Measurements from ENCODE around the gene EDN3. TPM values are rescaled to one million over a fixed set of nuclear protein-coding genes. Genes with fewer than 3 reads are reported as not detected.
"Not testable (repeated sequence)": the region's sequence is repeated elsewhere in the genome, so short reads cannot be mapped to it uniquely, and the experiment has no call there.

The EDN3 gene
- total RNA-seq, 1 experiment from 2014 or later = not detected

DNA sequence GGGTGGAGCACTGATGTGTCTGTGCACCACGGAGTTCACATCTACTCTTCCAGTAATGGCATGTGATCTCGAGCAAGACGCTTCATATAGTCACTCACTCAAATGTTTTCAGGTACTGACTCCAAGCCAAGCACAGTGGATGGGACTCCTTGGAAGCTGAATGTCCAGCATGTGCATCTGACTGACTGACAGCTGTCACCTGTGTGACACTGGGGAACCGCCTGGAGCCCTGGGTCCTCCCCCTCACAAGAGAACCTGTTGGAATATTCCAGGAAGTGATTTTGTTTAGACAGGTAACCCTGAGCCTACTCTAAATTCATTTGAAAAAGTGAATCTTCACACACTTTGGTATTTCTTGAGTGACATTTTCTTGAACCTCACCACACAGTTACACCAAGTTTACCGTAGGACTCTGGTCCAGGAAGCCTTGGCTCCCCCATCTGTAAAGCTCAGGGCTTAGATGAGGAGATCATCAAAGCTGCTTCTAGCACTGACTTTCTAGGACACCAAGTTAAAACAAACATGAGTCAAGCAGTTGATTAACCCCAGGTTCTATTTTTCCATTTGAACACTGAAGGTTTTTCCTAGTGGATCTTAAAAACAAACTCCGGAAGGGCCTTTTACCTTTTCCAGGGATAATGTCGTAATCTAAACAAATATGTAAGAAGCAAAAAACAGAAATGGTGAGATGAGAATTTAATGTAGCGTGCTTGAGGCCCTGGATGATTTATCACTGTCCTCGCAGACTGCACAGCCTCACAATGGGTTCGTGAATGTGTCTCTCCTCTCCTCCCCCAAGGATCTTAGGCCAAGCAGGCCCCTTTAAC lies 50.1 kb downstream of the EDN3 start:
- in situ Hi-C loops (cut with HindIII; ENCODE audit: low pct_unique_long_range_greater_than_20kb, low sequenced_read_pairs) = no loop called here
- DNase-seq (ENCODE audit: low read depth, low spot score) = no peak

DNA sequence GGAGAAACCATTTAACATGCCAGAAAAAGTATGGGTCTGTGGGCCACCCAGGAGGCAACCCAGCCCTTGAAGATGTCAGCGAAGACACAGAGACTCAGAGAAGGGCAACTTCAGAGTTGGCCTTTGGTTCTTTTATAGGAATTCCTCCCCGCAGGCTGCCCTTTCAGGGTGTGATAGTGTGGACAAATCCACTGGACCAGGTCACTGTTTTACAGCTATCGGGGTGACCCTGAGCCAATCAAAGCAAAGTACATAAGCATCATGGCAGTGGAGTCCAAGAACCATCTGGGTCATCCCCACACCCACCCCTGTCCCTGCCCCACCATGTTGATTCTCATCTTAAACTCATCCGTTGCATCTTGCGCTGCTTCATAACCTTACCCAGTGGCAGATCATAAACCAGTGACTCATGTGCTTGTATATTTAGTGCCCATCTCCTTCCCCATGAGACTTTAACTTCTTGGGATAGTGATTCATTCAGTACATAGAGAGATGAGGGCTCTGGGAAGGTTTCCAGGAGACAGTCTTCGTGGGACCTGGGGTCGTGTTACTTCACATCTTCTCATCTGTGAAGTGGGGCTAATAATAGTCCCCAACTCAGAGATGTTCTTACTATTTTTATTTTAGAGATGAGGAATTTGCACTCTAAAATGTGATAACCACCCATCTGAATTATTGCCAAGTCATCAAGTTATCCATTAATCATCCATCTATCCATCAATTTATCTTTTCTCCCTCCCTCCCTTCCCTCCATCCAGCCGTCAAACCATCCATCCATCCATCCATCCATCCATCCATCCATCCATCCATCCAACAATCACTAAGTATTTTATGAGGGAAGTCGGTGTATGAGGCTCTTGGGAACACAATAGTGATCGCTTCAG lies 51.0 kb downstream of the EDN3 start:
- in situ Hi-C loops (cut with HindIII; ENCODE audit: low pct_unique_long_range_greater_than_20kb, low sequenced_read_pairs) = no loop called here
- no peak for DNase-seq (ENCODE audit: low read depth, low spot score)

- DNase-seq (ENCODE audit: low read depth, low spot score) = no peak
- in situ Hi-C loops (cut with HindIII; ENCODE audit: low pct_unique_long_range_greater_than_20kb, low sequenced_read_pairs) = no loop called here
Measured at GRCh38 chr20:59352541-59352940, 52.1 kb downstream of the EDN3 start.

- in situ Hi-C loops (cut with HindIII; ENCODE audit: low pct_unique_long_range_greater_than_20kb, low sequenced_read_pairs) = no loop called here
- DNase-seq (ENCODE audit: low read depth, low spot score) = no peak
Measured at GRCh38 chr20:59352990-59353389, 52.6 kb downstream of the EDN3 start.

DNA sequence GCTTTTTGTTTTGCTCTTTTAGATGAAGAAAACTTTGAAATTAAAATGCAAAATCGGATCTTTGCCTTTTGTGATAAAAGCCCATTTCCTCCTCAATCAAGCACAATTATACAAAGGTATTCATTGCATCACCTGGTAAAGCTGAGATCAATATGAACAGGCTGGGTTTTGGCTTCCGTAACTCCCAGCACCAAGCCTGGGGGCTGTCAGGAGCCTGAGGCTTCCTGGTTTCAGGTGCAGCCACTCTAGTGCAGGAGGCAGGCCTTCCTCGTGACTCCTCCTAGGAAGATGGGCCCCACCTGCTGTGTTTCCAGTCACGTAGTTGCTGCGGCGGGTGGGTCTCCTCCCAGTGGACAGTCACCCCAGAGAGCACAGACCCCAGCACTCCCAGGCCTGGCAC lies 54.0 kb downstream of the EDN3 start:
- in situ Hi-C loops (cut with HindIII; ENCODE audit: low pct_unique_long_range_greater_than_20kb, low sequenced_read_pairs) = no loop called here
- DNase-seq (ENCODE audit: low read depth, low spot score) = no peak

DNA sequence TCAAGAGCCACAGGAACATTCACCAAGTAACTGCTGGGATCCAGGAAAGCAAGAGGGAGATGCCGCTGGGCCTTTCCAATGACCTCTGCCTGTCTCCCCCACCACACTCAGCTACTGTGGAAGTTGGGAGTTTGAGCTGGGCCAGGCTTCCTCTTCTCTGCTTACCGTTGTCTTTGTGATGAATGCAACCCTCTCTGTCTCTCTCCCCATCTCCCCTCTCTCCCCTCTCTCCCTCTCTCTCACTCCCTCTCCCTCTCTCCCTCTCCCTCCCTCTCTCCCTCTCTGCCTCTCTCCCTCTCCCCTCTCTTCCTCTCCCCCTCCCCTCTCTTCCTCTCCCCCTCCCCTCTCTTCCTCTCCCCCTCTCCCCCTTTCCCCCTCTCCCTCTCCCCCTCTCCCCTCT lies 54.8 kb downstream of the EDN3 start:
- no peak for DNase-seq (ENCODE audit: low read depth, low spot score)
- in situ Hi-C loops (cut with HindIII; ENCODE audit: low pct_unique_long_range_greater_than_20kb, low sequenced_read_pairs) = no loop called here

DNA sequence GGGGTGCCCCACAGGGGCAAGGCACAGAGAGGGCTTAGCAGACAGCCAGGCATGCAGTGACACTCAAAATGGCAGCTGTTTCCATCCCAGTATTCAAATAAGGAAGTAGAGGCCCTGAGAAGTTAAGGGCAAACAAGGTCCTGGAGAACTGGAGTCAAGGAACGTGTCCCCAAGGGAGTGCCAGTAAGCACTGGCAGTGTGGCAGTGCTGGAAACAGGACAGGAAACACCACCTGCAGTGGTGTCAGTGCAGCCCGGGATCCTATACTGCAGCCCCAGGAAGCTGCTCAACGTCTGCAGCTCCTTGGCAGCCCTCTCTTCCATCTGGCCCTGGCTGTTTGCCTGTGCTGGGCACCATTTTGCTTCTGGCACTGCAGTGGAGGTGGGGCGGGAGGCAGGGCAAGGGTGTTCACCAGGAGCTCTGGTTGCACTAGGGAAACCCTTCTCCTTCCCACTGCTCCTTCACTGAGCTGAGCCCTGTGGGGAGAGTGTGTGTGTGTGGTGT lies 56.3 kb downstream of the EDN3 start:
- DNase-seq (ENCODE audit: low read depth, low spot score) = no peak

GRCh38 chr20:59358793-59359192 lies 58.4 kb downstream of the EDN3 start:
- in situ Hi-C loops (cut with HindIII; ENCODE audit: low pct_unique_long_range_greater_than_20kb, low sequenced_read_pairs); DNase-seq (ENCODE audit: low read depth, low spot score): not testable (repeated sequence)

More for the DNA sequence above, 56.3 kb downstream of the EDN3 start:
- in situ Hi-C loops (cut with HindIII; ENCODE audit: low pct_unique_long_range_greater_than_20kb, low sequenced_read_pairs) = no loop called here

DNA sequence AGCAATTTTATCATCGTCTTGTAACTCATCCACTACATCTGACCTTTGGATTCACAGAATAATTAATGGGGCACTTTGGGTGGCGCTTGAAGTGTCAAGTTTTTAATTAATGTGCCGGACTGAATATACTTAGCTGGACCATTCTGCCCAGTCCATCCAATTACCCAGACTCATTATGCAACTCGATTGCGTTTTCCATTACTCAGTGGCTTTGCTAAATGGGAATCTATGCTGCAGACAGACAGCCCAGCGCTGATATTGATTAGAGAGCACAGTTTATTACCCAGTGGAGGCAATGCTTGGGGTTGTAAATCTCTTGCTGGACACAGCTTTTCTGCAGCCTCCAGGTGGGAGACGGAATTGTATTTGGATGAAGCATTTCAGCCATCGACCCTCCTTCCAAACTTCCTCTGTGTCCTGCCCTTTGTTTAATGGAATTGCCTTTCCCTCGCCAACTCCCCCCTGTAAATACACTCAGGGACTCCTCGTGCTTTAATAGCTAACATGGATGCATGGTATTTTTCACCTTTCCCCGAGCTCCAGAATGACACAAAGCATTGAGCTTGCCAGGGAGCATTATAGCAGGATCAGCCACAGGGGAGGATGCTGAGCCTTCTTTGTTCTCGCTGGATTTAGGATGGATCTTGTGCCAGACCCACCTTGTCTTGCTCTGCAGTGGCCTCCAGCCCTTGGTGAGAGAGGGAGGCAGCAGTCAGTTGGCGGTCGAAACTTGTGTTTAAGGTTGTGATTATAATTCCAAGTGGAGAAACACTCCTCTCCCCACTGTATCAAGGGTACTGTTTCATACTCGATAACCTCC lies 59.7 kb downstream of the EDN3 start:
- DNase-seq (ENCODE audit: low read depth, low spot score) = no peak
- in situ Hi-C loops (cut with HindIII; ENCODE audit: low pct_unique_long_range_greater_than_20kb, low sequenced_read_pairs) = no loop called here

- in situ Hi-C loops (cut with HindIII; ENCODE audit: low pct_unique_long_range_greater_than_20kb, low sequenced_read_pairs) = no loop called here
- DNase-seq (ENCODE audit: low read depth, low spot score) = no peak
Measured at GRCh38 chr20:59360934-59361333, 60.5 kb downstream of the EDN3 start.

DNA sequence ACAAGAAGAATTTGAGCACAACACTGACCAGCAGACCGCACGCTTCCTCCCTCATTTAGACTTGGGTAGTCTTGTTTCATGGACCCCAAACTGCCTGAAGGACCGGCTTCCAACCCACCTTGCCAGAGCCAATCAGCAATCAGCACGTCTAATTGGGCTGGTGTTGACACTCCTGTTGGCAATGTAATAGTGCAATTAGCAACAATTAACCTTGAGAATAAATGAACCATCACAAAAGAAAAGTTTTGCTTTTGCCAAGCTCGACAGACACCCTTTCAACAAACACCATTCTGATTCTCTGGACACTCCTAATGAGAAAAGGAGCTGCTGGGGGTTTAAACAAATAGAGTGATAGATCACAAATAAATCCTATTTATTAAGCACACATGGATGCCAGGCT lies 61.0 kb downstream of the EDN3 start:
- in situ Hi-C loops (cut with HindIII; ENCODE audit: low pct_unique_long_range_greater_than_20kb, low sequenced_read_pairs) = no loop called here
- no peak for DNase-seq (ENCODE audit: low read depth, low spot score)

- no peak for DNase-seq (ENCODE audit: low read depth, low spot score)
- in situ Hi-C loops (cut with HindIII; ENCODE audit: low pct_unique_long_range_greater_than_20kb, low sequenced_read_pairs) = no loop called here
Measured at GRCh38 chr20:59363101-59363500, 62.7 kb downstream of the EDN3 start.

GRCh38 chr20:59364611-59365010 lies 64.2 kb downstream of the EDN3 start:
- in situ Hi-C loops (cut with HindIII; ENCODE audit: low pct_unique_long_range_greater_than_20kb, low sequenced_read_pairs) = no loop called here
- DNase-seq (ENCODE audit: low read depth, low spot score) = no peak

GRCh38 chr20:59365611-59366285 lies 65.3 kb downstream of the EDN3 start:
- in situ Hi-C loops (cut with HindIII; ENCODE audit: low pct_unique_long_range_greater_than_20kb, low sequenced_read_pairs) = no loop called here
- DNase-seq (ENCODE audit: low read depth, low spot score) = no peak

DNA sequence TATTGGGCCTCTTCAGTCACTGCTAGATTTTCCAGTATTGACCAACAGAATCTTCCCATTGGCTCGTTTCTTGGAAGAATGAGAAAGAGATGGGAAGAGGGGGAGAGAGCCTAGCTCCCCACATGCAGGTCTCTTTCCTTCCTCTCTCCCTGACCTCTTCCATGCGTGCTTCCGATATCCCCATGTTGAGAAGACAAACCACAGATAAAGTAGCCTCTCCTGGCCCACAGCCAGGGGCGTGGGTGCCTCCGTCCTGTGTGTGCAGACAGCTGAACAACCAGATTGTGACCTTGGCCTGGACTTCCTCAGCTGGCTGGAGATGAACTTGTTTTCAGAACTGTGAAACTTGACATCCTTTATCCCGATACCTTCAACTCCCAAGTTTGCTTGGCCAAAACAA lies 71.0 kb downstream of the EDN3 start:
- DNase-seq (ENCODE audit: low read depth, low spot score) = no peak
- in situ Hi-C loops (cut with HindIII; ENCODE audit: low pct_unique_long_range_greater_than_20kb, low sequenced_read_pairs) = no loop called here

- in situ Hi-C loops (cut with HindIII; ENCODE audit: low pct_unique_long_range_greater_than_20kb, low sequenced_read_pairs) = no loop called here
- no peak for DNase-seq (ENCODE audit: low read depth, low spot score)
Measured at GRCh38 chr20:59374261-59374660, 73.8 kb downstream of the EDN3 start.

DNA sequence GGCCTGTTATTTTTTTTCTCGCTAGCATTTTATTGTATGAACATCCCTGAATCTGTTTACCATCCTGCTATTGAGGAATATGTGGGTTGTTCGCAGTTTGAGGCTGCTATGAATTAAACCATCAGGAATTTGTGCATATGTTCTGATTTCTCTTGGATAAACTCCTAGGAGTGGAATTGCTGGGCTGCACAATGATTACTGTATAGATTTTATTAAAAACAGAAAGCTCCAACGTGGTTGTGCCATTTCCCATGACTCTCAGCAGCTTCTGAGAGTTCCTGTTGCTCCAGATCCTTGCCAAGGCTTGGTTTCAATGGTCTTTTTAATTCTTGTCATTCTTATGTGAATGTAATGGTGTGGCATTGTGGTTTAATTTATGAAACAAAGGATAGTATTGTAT lies 75.1 kb downstream of the EDN3 start:
- in situ Hi-C loops (cut with HindIII; ENCODE audit: low pct_unique_long_range_greater_than_20kb, low sequenced_read_pairs) = no loop called here
- no peak for DNase-seq (ENCODE audit: low read depth, low spot score)

Measured in SK-MEL-5 (cell line).